MM.1S (cell line): ENCODE measurements around the gene RASAL1.

Experiments used
- DNase-seq: peaks from one replicate; pipeline ENCODE4 v3.0.0-alpha.2; 2015
- H2AFZ ChIP-seq: fragments of 300-600 bp; sonication (generic); 2 replicates; pipeline ENCODE4 v1.6.0; 2016; ENCODE audit warnings: antibody characterized with exemption, low read length
- H3F3A ChIP-seq: fragments of 300-600 bp; sonication (generic); 2 replicates; pipeline ENCODE4 v1.6.1; 2016; ENCODE audit warnings: mild to moderate bottlenecking, antibody characterized with exemption, low read length, moderate library complexity, mixed read lengths; ENCODE audit not compliant: insufficient read depth
- H3K27ac ChIP-seq: fragments of 300-600 bp; sonication (generic); 2 replicates; pipeline ENCODE4 v1.5.1; 2016; ENCODE audit warnings: mild to moderate bottlenecking, low read length
- H3K27me3 ChIP-seq: fragments of 300-600 bp; sonication (generic); replicated peaks from 2 replicates; pipeline ENCODE4 v1.6.0; 2016; ENCODE audit warnings: low read length; ENCODE audit not compliant: insufficient read depth
- H3K36me3 ChIP-seq: fragments of 300-600 bp; sonication (generic); replicated peaks from 2 replicates; pipeline ENCODE4 v1.6.1; 2016; ENCODE audit warnings: mild to moderate bottlenecking, low read length, mixed read lengths; ENCODE audit not compliant: insufficient read depth
- H3K4me1 ChIP-seq: fragments of 300-600 bp; sonication (generic); 2 replicates; pipeline ENCODE4 v1.6.1; 2016; ENCODE audit warnings: low read length, mixed read lengths
- H3K4me2 ChIP-seq: fragments of 300-600 bp; sonication (generic); 2 replicates; pipeline ENCODE4 v1.6.0; 2016; ENCODE audit warnings: low read depth, low read length
- H3K4me3 ChIP-seq: fragments of 300-600 bp; sonication (generic); 2 replicates; pipeline ENCODE4 v1.5.1; 2016; ENCODE audit warnings: low read length, mixed read lengths
- H3K79me2 ChIP-seq: fragments of 300-600 bp; sonication (generic); 2 replicates; pipeline ENCODE4 v1.6.1; 2016; ENCODE audit warnings: mixed run types, low read length, mixed read lengths
- H3K9ac ChIP-seq: fragments of 300-600 bp; sonication (generic); 2 replicates; pipeline ENCODE4 v1.6.1; 2016; ENCODE audit warnings: low read length, mixed read lengths
- H3K9me2 ChIP-seq: fragments of 300-600 bp; sonication (generic); replicated peaks from 2 replicates; pipeline ENCODE4 v1.6.1; 2016; ENCODE audit warnings: mild to moderate bottlenecking, low read length, mixed read lengths; ENCODE audit not compliant: insufficient read depth
- H3K9me3 ChIP-seq: fragments of 300-600 bp; sonication (generic); replicated peaks from 2 replicates; pipeline ENCODE4 v1.6.1; 2016; ENCODE audit warnings: mild to moderate bottlenecking, low read length, mixed read lengths; ENCODE audit not compliant: insufficient read depth
- H4K20me1 ChIP-seq: fragments of 300-600 bp; sonication (generic); 2 replicates; pipeline ENCODE4 v1.6.1; 2016; ENCODE audit warnings: mild to moderate bottlenecking, low read length, moderate library complexity, mixed read lengths; ENCODE audit not compliant: insufficient read depth
- CTCF ChIP-seq: fragments of 300-600 bp; sonication (generic); IDR thresholded peaks from 2 replicates; pipeline ENCODE4 v1.5.1; 2016; ENCODE audit warnings: antibody characterized with exemption, low read length, mixed read lengths
- EZH2 ChIP-seq: fragments of 300-600 bp; sonication (generic); optimal IDR thresholded peaks from 2 replicates; pipeline ENCODE3; 2017; ENCODE audit warnings: low read depth, mild to moderate bottlenecking, antibody characterized with exemption, low read length, mixed read lengths
- EZH2phosphoT487 ChIP-seq: fragments of 300-600 bp; sonication (generic); IDR thresholded peaks from 2 replicates; pipeline ENCODE4 v1.6.1; 2018; ENCODE audit warnings: antibody characterized with exemption, low read length

RASAL1 gene

DNA sequence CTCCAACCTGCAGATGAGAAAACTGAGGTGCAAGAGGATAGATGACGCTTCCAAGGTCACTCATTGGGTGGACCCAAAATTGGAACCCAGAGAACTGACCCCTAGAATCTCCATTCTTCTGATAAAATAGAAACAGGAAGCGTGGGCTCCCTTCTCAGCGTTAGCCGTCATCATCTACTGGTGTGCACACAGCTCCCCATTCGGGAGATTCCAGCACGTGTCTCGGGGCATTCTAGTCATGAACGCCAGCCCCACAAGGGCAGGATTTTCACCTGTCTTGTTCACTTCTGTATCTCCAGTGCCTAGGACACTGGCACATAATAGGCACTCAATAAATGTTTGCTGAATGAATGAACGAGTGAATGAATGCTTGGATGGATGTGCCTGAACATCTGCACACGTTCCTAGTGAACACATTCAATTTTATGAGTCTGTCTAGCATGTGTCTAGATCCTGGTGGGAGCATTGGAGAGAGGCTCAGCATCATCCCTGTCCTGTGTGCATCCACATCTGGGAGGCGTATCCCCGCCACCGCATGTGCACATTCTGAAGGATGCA, 30.5 kb downstream of the RASAL1 start:
- DNase-seq, result no peak
- Histone ChIP-seq H3K4me1 (no peaks in the 10 kb centered on the region), H3F3A (no peaks in the 10 kb centered on the region), H3K9me3 (no peaks in the 10 kb centered on the region), H3K4me2 (no peak overlapping the region), H4K20me1 (no peaks in the 10 kb centered on the region), H3K27ac (no peak overlapping the region), H3K36me3 (no peaks in the 10 kb centered on the region), H3K9ac (no peak overlapping the region), H2AFZ (no peak overlapping the region), H3K79me2 (no peaks in the 10 kb centered on the region), H3K9me2 (no peaks in the 10 kb centered on the region), H3K4me3 (no peak overlapping the region), H3K27me3 (no peaks in the 10 kb centered on the region)
- TF ChIP-seq EZH2 (no peak), CTCF (no peak), EZH2phosphoT487 (no peak)

GRCh38 chr12:113103756-113104450, 31.7 kb downstream of the RASAL1 start:
- no peaks in the 10 kb centered on the region for H3K9me2 ChIP-seq
- no peaks in the 10 kb centered on the region for H3K27me3 ChIP-seq
- H3K9me3 ChIP-seq, result no peaks in the 10 kb centered on the region
- no peak for DNase-seq
- H3K9ac ChIP-seq, result no peak overlapping the region
- H4K20me1 ChIP-seq, result no peaks in the 10 kb centered on the region
- no peaks in the 10 kb centered on the region for H3K4me1 ChIP-seq
- H3K4me2 ChIP-seq, result no peak overlapping the region
- no peak for TF ChIP-seq EZH2
- H2AFZ ChIP-seq, result no peak overlapping the region
- peak overlapping the region; percentile 15; the same call in 1 of the 2 replicates for H3K4me3 ChIP-seq
- no peaks in the 10 kb centered on the region for H3K36me3 ChIP-seq
- H3F3A ChIP-seq, result no peaks in the 10 kb centered on the region
- no peak overlapping the region for H3K27ac ChIP-seq
- H3K79me2 ChIP-seq, result no peaks in the 10 kb centered on the region

DNA sequence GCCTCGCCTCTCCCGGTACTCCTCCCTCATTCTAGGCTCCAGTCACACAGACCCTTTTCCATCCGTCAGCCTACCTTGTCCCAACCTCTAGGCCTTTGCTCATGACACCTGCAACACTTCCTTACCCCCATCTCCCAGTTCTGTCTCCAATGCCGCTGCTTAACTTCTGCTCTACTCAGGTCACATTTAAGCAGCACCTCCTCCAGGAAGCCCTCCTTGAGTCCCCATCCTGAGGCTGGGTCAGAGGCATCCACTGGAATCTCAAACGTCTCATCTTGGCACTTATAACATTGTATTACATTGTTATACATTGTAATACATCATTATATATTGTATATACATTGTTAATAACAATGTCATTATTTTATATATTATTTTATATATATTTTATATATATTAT, 32.8 kb downstream of the RASAL1 start:
- Histone ChIP-seq H3K79me2 (no peaks in the 10 kb centered on the region), H3K36me3 (no peaks in the 10 kb centered on the region)

More for the DNA sequence above, 32.8 kb downstream of the RASAL1 start:
- H3K9ac ChIP-seq, result no peak overlapping the region
- no peak overlapping the region for H3K4me2 ChIP-seq
- H3K9me3 ChIP-seq, result no peaks in the 10 kb centered on the region
- no peaks in the 10 kb centered on the region for H4K20me1 ChIP-seq
- no peak for TF ChIP-seq EZH2phosphoT487
- no peak for TF ChIP-seq EZH2
- no peak for TF ChIP-seq CTCF
- H3K27ac ChIP-seq, result no peak overlapping the region
- no peaks in the 10 kb centered on the region for H3K27me3 ChIP-seq
- DNase-seq, result no peak
- no peaks in the 10 kb centered on the region for H3K9me2 ChIP-seq
- H3K4me3 ChIP-seq, result no peak overlapping the region
- H2AFZ ChIP-seq, result no peak overlapping the region
- H3K4me1 ChIP-seq, result no peaks in the 10 kb centered on the region
- no peaks in the 10 kb centered on the region for H3F3A ChIP-seq
